Vagina (tissue), 2 donors: Measurements from ENCODE around the gene FUZ.

Experiments
- CTCF ChIP-seq, 3 experiments: fragments of 450-650 bp in 2 of 3; fragments of 200-600 bp in 1 of 3; sonication (generic) in 1 of 3; IDR thresholded peaks; one replicate each; pipeline ENCODE4 v1.5.1; 2017 to 2019; ENCODE audit warnings: antibody characterized with exemption in 3 of 3, mild to moderate bottlenecking in 2 of 3, moderate library complexity in 2 of 3
- POLR2A ChIP-seq, 2 donors: fragments of 450-650 bp; IDR thresholded peaks; one replicate each; pipeline ENCODE4 v1.6.1; 2017; ENCODE audit warnings: antibody characterized with exemption in 2 of 2, mild to moderate bottlenecking in 2 of 2, moderate library complexity in 2 of 2

GRCh38 chr19:49775742-49776370 is 37.2 kb downstream of the FUZ start:
- TF ChIP-seq CTCF (IDR thresholded peaks at IDR 0.05) (no peak), POLR2A (IDR thresholded peaks at IDR 0.05) (no peak)
